Neural crest cell (in vitro differentiated cells): ENCODE data around the gene ASTN2. TPM values are rescaled to one million over a fixed set of nuclear protein-coding genes. Genes with fewer than 3 reads are reported as not detected.

Experiments
- DNase-seq: peaks from one replicate; pipeline ENCODE4 v3.0.0; 2021; ENCODE audit warnings: low read depth, mixed read lengths, low spot score
- H3K27ac Mint-ChIP-seq: one replicate; pipeline ENCODE4 v1.8.0; 2021; ENCODE audit warnings: mild to moderate bottlenecking, mixed read lengths; ENCODE audit not compliant: unreplicated experiment
- H3K27me3 Mint-ChIP-seq: 2 replicates; pipeline ENCODE4 v1.8.0; 2021; ENCODE audit warnings: low read depth, mild to moderate bottlenecking, mixed read lengths
- H3K36me3 Mint-ChIP-seq: 2 replicates; pipeline ENCODE4 v1.8.0; 2021; ENCODE audit warnings: low read depth, mild to moderate bottlenecking, mixed read lengths
- H3K4me1 Mint-ChIP-seq: 2 replicates; pipeline ENCODE4 v1.8.0; 2021; ENCODE audit warnings: mixed read lengths
- H3K4me3 Mint-ChIP-seq: one replicate; pipeline ENCODE4 v1.8.0; 2021; ENCODE audit warnings: mild to moderate bottlenecking, mixed read lengths
- H3K9me3 Mint-ChIP-seq: 2 replicates; pipeline ENCODE4 v1.8.0; 2021; ENCODE audit warnings: mixed read lengths
- CTCF ChIP-seq: fragments of 200-600 bp; sonication (generic); conservative IDR thresholded peaks from 2 replicates; pipeline ENCODE4 v1.5.0; 2021; ENCODE audit warnings: antibody characterized with exemption, mild to moderate bottlenecking
- total RNA-seq: library from RNA; stranded (reverse); gene quantifications from 2 replicates; pipeline ENCODE4 v1.2.1, GENCODE V29; 2021

The ASTN2 gene
- total RNA-seq, 1 donor from 2014 or later = 7.3 TPM

DNA sequence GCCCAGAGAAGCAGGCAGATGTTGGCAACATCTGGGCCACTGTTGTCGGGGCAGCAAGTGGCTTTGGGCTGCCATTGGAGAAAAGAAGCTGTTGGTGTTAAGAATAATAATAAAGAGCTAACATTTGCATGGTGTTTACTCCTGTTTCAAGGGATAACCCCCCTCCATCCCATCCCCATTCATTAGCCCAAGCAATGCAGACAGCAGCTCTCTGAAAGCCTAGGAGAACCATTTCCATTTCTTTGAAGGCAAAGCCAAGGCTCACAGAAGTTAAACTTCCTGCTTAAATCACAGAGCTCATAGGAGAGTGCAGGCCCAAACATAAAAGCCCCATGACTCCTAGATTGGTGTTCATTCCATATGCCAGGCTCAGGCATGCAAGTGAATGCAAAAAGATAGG lies 175.4 kb downstream of the ASTN2 start:
- Mint-ChIP-seq H3K4me1 (no peaks in the 10 kb centered on the region), H3K27me3 (peaks cover 4% of the 10 kb centered on the region), H3K27ac (no peak overlapping the region), H3K36me3 (no peaks in the 10 kb centered on the region), H3K9me3 (no peaks in the 10 kb centered on the region), H3K4me3 (no peak overlapping the region)
- no peak for TF ChIP-seq CTCF
- no peak for DNase-seq

DNA sequence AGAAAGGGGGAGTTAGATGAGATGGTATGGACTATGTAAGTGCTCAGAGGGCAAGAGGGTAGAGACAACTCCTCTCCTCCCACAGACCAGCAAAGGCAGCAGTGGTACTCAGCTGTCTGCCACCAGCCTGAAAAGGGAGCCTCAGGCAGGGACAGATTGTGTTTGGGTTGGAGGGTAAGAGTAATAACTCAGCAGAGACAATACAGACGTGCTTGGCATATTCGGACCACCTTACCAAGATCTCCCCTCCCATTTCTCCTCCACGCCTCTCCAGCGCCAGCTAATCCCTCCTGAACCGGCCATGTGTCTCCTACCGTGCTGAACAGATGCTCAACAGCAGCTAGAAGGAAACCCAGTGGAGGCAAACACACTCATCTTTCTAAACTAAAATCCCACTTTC lies 180.8 kb downstream of the ASTN2 start:
- TF ChIP-seq CTCF = no peak
- H3K36me3 Mint-ChIP-seq = no peaks in the 10 kb centered on the region
- no peaks in the 10 kb centered on the region for H3K9me3 Mint-ChIP-seq
- DNase-seq = no peak
- H3K4me3 Mint-ChIP-seq = no peak overlapping the region
- peaks cover 21% of the 10 kb centered on the region for H3K27me3 Mint-ChIP-seq
- H3K4me1 Mint-ChIP-seq = no peaks in the 10 kb centered on the region
- H3K27ac Mint-ChIP-seq = no peak overlapping the region

GRCh38 chr9:117233016-117233415 lies 181.8 kb downstream of the ASTN2 start:
- H3K4me1 Mint-ChIP-seq = no peaks in the 10 kb centered on the region
- H3K9me3 Mint-ChIP-seq = no peaks in the 10 kb centered on the region
- H3K4me3 Mint-ChIP-seq = no peak overlapping the region
- H3K27me3 Mint-ChIP-seq = peaks cover 21% of the 10 kb centered on the region
- no peak for TF ChIP-seq CTCF
- H3K36me3 Mint-ChIP-seq = no peaks in the 10 kb centered on the region
- H3K27ac Mint-ChIP-seq = no peak overlapping the region
- no peak for DNase-seq

DNA sequence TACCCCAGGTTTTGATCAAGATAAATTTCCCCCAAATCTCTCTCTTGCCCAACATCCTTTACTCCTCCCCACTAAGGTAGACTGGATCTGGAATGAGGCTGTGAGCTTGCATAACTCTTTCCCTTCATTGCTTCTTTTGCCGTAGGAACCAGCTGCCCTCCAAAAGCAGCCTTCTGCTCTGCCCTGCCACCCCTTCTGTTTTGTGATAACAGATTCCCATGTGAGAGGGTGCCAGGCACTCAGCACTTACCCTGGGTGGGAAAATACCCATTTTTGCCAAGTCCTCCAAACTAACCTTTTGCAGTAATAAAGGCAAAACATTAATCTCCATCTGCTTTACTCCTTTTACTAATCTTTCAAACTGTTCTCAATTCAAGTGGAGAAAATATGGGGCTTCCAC lies 182.6 kb downstream of the ASTN2 start:
- H3K36me3 Mint-ChIP-seq = no peaks in the 10 kb centered on the region
- no peak overlapping the region for H3K27ac Mint-ChIP-seq
- no peaks in the 10 kb centered on the region for H3K9me3 Mint-ChIP-seq
- peaks cover 23% of the 10 kb centered on the region for H3K27me3 Mint-ChIP-seq
- DNase-seq = no peak
- no peaks in the 10 kb centered on the region for H3K4me1 Mint-ChIP-seq
- no peak for TF ChIP-seq CTCF
- no peak overlapping the region for H3K4me3 Mint-ChIP-seq

GRCh38 chr9:117231012-117231411 lies 183.8 kb downstream of the ASTN2 start:
- DNase-seq = no peak
- Mint-ChIP-seq H3K4me3 (no peak overlapping the region), H3K27ac (no peak overlapping the region), H3K36me3 (no peaks in the 10 kb centered on the region), H3K4me1 (no peaks in the 10 kb centered on the region), H3K27me3 (peaks cover 28% of the 10 kb centered on the region), H3K9me3 (no peaks in the 10 kb centered on the region)
- TF ChIP-seq CTCF = no peak

GRCh38 chr9:117224695-117225094 lies 190.2 kb downstream of the ASTN2 start:
- Mint-ChIP-seq H3K27me3 (peaks cover 7% of the 10 kb centered on the region), H3K4me3 (no peak overlapping the region), H3K9me3 (no peaks in the 10 kb centered on the region)

More at GRCh38 chr9:117224695-117225094, 190.2 kb downstream of the ASTN2 start:
- Mint-ChIP-seq H3K36me3 (no peaks in the 10 kb centered on the region), H3K4me1 (no peaks in the 10 kb centered on the region), H3K27ac (no peak overlapping the region)
- DNase-seq = no peak
- no peak for TF ChIP-seq CTCF
